ENCODE data around the gene CEP85. TPM values are rescaled to one million over a fixed set of nuclear protein-coding genes. Genes with fewer than 3 reads are reported as not detected.

CEP85 gene
- polyA plus RNA-seq, 3 donors, result 8.2 to 32.5 (median 10.9) TPM

- peaks cover 68 to 95% of the 10 kb centered on the region in 2 donors for H3K36me3 ChIP-seq (replicated peaks in 1 of 2; ENCODE audit: control insufficient read depth in 1 of 2, insufficient read depth in 2 of 2, low read length in 2 of 2)
- H3K4me2 ChIP-seq (replicated peaks; ENCODE audit: extremely low read depth, low read length, poor library complexity, severe bottlenecking), result no peak overlapping the region
- no peak for DNase-seq
- no peak overlapping the region for H2AFZ ChIP-seq (ENCODE audit: insufficient read depth, low read depth, low read length, poor library complexity, severe bottlenecking)
- H3K27me3 ChIP-seq (ENCODE audit: control insufficient read depth in 2 of 2, insufficient read depth in 2 of 2, low read length in 2 of 2), result no peaks in the 10 kb centered on the region
- H3K9ac ChIP-seq (ENCODE audit: insufficient read depth, low read length, poor library complexity, severe bottlenecking), result no peak overlapping the region
- no peaks in the 10 kb centered on the region for H3K9me3 ChIP-seq (replicated peaks in 1 of 2; ENCODE audit: control insufficient read depth in 1 of 2, insufficient read depth in 1 of 2, low read length in 2 of 2)
- Mint-ChIP-seq H3K27ac (peak overlapping the region in 2 of 7 donors; percentile 75 to 87), H3K4me1 (peaks cover 46% of the 10 kb centered on the region), H3K9me3 (peaks cover 0 to 2% (median 0%) of the 10 kb centered on the region in 7 donors), H3K27me3 (ENCODE audit: low read depth in 3 of 3) (peaks cover 0 to 2% (median under 1%) of the 10 kb centered on the region in 3 donors), H3K4me3 (no peak overlapping the region), H3K36me3 (peaks cover 73 to 100% of the 10 kb centered on the region in 2 donors)
- WGBS (ENCODE audit: insufficient coverage), result 79% methylated on average over 5 of the region's 6 CpGs
- no peak for TF ChIP-seq CTCF (IDR thresholded peaks at IDR 0.05)
- intact Hi-C loops (cut with micrococcal nuclease), result no loop called here
- H3K27ac ChIP-seq (ENCODE audit: low read depth in 1 of 2, low read length in 2 of 2), result peak overlapping the region in 1 of 2 donors; percentile 75
- H3K79me2 ChIP-seq (ENCODE audit: insufficient read depth, low read length), result peaks cover 60% of the 10 kb centered on the region
- H4K20me1 ChIP-seq (ENCODE audit: insufficient read depth, low read length), result no peaks in the 10 kb centered on the region
- peaks cover 18 to 37% of the 10 kb centered on the region in 2 donors for H3K4me1 ChIP-seq (ENCODE audit: control insufficient read depth in 1 of 2, insufficient read depth in 2 of 2, low read length in 2 of 2)
- H3K4me3 ChIP-seq (replicated peaks in 1 of 3; ENCODE audit: low read depth in 2 of 3, low read length in 3 of 3), result no peak overlapping the region
These were observed 63.8 kb downstream of the CEP85 start for GRCh38 chr1:26297791-26298124.

GRCh38 chr1:26300578-26301275 is 66.7 kb downstream of the CEP85 start:
- 89% methylated on average over 9 of the region's 11 CpGs for WGBS (ENCODE audit: insufficient coverage)
- TF ChIP-seq CTCF (IDR thresholded peaks at IDR 0.05), result no peak
- no peak for DNase-seq
- Histone ChIP-seq H3K4me2 (replicated peaks; ENCODE audit: extremely low read depth, low read length, poor library complexity, severe bottlenecking) (no peak overlapping the region), H3K36me3 (replicated peaks in 1 of 2; ENCODE audit: control insufficient read depth in 1 of 2, insufficient read depth in 2 of 2, low read length in 2 of 2) (peaks cover 44 to 76% of the 10 kb centered on the region in 2 donors), H3K79me2 (ENCODE audit: insufficient read depth, low read length) (peaks cover 86% of the 10 kb centered on the region), H3K9me3 (replicated peaks in 1 of 2; ENCODE audit: control insufficient read depth in 1 of 2, insufficient read depth in 1 of 2, low read length in 2 of 2) (no peaks in the 10 kb centered on the region), H3K4me3 (replicated peaks in 1 of 3; ENCODE audit: low read depth in 2 of 3, low read length in 3 of 3) (no peak overlapping the region), H3K4me1 (ENCODE audit: control insufficient read depth in 1 of 2, insufficient read depth in 2 of 2, low read length in 2 of 2) (peaks cover 39 to 62% of the 10 kb centered on the region in 2 donors), H3K27ac (ENCODE audit: low read depth in 1 of 2, low read length in 2 of 2) (peak overlapping the region in 1 of 2 donors; percentile 59), H3K27me3 (ENCODE audit: control insufficient read depth in 2 of 2, insufficient read depth in 2 of 2, low read length in 2 of 2) (no peaks in the 10 kb centered on the region), H2AFZ (ENCODE audit: insufficient read depth, low read depth, low read length, poor library complexity, severe bottlenecking) (no peak overlapping the region), H4K20me1 (ENCODE audit: insufficient read depth, low read length) (no peaks in the 10 kb centered on the region), H3K9ac (ENCODE audit: insufficient read depth, low read length, poor library complexity, severe bottlenecking) (no peak overlapping the region)
- intact Hi-C loops (cut with micrococcal nuclease), result no loop called here
- Mint-ChIP-seq H3K4me3 (no peak overlapping the region), H3K4me1 (peaks cover 64% of the 10 kb centered on the region), H3K27me3 (ENCODE audit: low read depth in 3 of 3) (peaks cover 0 to 2% (median 0%) of the 10 kb centered on the region in 3 donors), H3K36me3 (peaks cover 49 to 85% of the 10 kb centered on the region in 2 donors), H3K9me3 (peaks cover 0 to 2% (median 0%) of the 10 kb centered on the region in 7 donors), H3K27ac (peak overlapping the region in 5 of 7 donors; percentile 18 to 82 (median 55))

Measured in CD14-positive monocyte (primary cell).